Activated CD8-positive, alpha-beta memory T cell treated with anti-CD3 and anti-CD28 coated beads for 36 hours (primary cell): ENCODE results near the gene NOP53. TPM values are rescaled to one million over a fixed set of nuclear protein-coding genes. Genes with fewer than 3 reads are reported as not detected.
"Not testable (repeated sequence)": the region's sequence is repeated elsewhere in the genome, so short reads cannot be mapped to it uniquely, and the experiment has no call there.

Source experiments
- CTCF ChIA-PET: fragments of 350-600 bp; sonication (Branson Sonifier 250); formaldehyde crosslinking; loops from one replicate; lab custom pipeline; 2021; ENCODE audit warnings: antibody characterized with exemption; lab: Charles Lee
- POLR2A ChIA-PET: fragments of 350-600 bp; sonication (Branson Sonifier 250); formaldehyde crosslinking; loops from one replicate; lab custom pipeline; 2021; ENCODE audit warnings: antibody characterized with exemption; lab: Charles Lee
- total RNA-seq, 2 experiments: library from RNA; stranded (reverse); gene quantifications; one replicate each; pipeline ENCODE4 v1.2.3, GENCODE V29; 2021

The NOP53 gene
- total RNA-seq, 2 experiments from 2014 or later: 201 to 204 TPM

DNA sequence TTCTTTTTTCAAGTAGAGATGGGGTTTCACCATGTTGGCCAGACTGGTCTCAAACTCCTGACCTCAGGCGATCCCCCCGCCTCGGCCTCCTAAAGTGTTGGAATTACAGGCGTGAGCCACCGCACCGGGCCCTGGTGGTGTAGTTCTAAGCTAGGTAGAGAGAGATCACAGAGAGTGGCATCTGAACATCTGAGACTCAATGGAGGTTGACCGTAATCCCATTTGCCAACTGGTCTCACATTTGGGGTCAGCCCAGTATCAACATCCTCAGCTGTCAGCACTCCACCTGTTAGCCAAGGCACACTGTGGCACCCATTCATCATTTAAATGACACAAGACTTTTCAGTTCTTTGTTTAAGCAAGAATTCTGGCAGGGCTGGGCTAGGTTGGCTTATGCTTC lies 41.2 kb downstream of the NOP53 start:
- POLR2A ChIA-PET: interaction anchor here (0.7 kb wide), 1 partner anchor 11 kb away, joined by 6 read pairs; no protein-coding TSS in a partner anchor
- CTCF ChIA-PET: no interaction called here

GRCh38 chr19:47787307-47787706 lies 42.0 kb downstream of the NOP53 start:
- CTCF ChIA-PET: interaction anchor here (1.2 kb wide), 1 partner anchor 74 kb away, joined by 5 read pairs; the partner anchor contains the start of gene EHD2
- POLR2A ChIA-PET: interaction anchor here (0.7 kb wide), 1 partner anchor 82 kb away, joined by 4 read pairs; no protein-coding TSS in a partner anchor

DNA sequence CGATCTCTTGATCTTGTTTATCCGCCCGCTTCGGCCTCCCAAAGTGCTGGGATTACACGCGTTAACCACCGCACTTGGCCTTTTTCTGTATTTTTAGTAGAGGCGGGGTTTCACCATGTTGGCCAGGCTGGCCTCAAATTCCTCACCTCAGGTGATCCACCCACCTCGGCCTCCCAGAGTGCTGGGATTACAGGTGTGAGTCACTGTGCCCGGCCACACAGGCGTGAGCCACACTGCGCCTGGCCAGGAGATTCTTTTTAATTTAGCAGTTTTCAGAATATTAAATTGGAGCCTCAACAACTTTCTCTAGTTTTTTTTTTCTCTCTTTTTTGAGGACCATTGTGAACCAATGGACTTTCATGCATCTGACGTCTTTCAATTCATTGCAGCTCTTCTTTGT lies 44.5 kb downstream of the NOP53 start:
- CTCF ChIA-PET: interaction anchor here (0.6 to 1.2 kb wide), 4 partner anchors 9 to 84 kb away, joined by 3 to 4 read pairs (median 3); no protein-coding TSS in a partner anchor
- POLR2A ChIA-PET: not testable (repeated sequence)

DNA sequence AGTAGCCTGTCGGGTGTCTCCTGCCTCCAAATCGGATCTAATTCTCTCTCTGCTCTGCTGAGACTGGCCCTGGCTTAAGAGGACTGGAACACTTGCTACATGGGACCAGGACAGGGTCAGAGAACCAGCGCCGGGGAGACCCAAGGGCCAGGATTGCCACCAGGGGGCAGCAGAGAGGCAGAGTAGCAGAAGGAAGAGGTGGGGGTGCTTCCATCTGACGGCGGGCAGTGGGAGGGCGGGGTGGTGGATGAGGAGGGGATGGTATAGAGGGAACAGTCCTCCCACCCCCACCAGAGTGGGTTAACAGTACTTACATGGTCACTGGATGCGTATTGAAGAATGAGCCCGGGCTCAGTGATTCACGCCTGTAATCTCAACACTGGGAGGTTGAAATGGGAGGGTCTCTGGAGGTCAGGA lies 45.1 kb downstream of the NOP53 start:
- ChIA-PET POLR2A (no interaction called here), CTCF (interaction anchor here (0.6 to 1.2 kb wide), 5 partner anchors 9 to 85 kb away, joined by 3 to 4 read pairs (median 3); no protein-coding TSS in a partner anchor)

DNA sequence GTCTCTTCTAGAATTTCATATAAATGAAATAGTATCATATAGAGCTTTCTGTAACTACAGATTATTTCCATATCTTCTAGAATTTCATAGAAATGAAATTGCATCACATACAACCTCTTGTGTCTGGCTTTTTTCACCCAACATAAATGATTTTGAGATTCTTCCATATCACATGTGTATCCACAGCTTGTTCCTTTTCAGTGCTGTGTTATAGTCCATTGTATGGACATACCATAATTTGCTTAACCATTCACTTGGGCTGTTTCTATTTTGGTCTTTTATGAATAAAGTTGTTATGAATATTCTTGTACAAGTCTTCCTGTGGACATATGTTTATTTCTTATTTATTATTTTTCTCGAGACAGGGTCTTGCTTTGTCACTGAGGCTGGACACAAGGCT lies 47.3 kb downstream of the NOP53 start:
- POLR2A ChIA-PET: no interaction called here
- CTCF ChIA-PET: interaction anchor here (0.5 kb wide), 1 partner anchor 245 kb away, joined by 3 read pairs; no protein-coding TSS in a partner anchor

GRCh38 chr19:47794526-47794925 lies 49.2 kb downstream of the NOP53 start:
- CTCF ChIA-PET: interaction anchor here (0.7 to 0.8 kb wide), 2 partner anchors 87 to 310 kb away, joined by 3 read pairs; no protein-coding TSS in a partner anchor
- POLR2A ChIA-PET: interaction anchor here (0.7 kb wide), 1 partner anchor 17 kb away, joined by 3 read pairs; no protein-coding TSS in a partner anchor

DNA sequence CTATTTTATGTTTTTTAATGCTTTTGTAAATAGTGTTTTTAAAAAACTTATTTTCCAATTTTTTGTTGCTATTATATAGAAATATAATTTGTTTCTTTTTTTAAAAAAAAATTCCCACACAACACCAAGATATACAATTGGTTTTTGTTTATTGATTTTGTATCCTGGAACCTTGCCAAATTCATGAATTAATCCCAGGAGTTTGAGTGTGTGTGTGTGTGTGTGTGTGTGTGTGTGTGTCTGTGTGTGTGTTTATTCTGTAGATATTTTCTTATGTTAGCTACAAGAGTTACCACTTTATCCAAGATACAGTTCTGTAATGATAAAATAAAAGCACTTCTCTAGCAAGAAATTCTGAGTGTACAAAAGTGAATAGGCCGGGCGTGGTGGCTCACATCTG lies 51.4 kb downstream of the NOP53 start:
- ChIA-PET CTCF (no interaction called here), POLR2A (no interaction called here)

DNA sequence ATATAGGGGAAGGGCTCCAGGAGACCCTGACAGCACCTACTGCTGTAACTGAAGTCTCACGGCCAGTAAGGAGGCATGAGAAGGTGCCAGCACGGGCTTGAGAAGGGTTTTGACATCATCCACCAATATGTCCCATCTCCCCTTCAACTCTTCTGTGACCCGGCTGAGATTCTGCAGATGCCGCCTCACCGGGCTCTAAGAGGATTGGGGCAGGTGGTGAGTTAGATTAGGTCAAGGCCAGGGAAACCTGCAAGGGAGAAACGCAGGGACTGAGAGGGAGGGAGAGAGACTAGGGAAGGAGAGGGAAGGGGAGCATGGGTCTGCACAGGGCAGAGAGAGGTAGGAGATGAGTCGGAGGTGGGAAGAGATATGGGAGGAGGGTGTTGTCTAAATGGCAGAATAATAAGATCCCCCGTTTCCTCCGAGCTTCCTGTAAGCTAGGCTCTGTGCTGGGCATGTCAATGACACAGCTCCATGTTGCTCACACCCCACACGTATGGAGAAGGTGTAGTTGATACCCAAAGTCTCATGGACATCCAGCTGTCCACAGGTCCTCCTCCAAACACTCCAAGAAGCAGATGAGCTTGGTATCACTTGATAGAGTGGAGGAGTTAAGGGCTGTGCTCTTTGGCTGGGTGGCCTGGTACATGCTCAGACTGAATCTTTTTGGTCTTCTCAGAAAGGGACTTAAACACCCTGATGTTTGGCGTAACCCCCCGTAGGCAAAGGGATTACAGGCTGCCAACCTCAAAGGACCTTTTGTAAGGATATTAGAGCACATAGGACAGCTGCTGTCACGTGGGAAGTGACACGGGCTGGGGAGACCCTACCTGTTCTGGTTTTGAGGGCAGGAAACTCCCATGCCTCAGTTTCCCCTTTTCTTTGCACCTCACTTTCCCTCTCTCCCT lies 52.9 kb downstream of the NOP53 start:
- POLR2A ChIA-PET: no interaction called here
- CTCF ChIA-PET: no interaction called here

DNA sequence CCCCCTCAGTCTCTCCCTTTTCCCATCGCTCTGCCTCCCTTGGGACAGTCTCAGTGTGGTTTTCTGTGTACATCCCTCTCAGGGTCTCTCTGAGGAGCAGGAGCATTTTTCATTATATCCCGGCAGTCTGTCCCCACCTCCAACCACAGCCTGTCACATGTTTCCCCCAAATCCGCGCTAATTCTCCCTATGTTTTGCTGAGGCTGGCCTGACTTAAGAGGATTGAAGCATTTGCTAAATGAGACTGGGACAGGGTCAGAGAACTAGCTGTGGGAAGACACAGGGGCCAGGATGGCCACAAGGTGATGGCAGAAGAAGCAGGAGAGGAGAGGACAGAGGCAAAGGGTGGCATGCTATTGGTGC lies 53.5 kb downstream of the NOP53 start:
- CTCF ChIA-PET: no interaction called here
- POLR2A ChIA-PET: no interaction called here

- POLR2A ChIA-PET: no interaction called here
- CTCF ChIA-PET: interaction anchor here (0.6 kb wide), 1 partner anchor 10 kb away, joined by 3 read pairs; no protein-coding TSS in a partner anchor
Observed at GRCh38 chr19:47801270-47801669, 55.9 kb downstream of the NOP53 start.

DNA sequence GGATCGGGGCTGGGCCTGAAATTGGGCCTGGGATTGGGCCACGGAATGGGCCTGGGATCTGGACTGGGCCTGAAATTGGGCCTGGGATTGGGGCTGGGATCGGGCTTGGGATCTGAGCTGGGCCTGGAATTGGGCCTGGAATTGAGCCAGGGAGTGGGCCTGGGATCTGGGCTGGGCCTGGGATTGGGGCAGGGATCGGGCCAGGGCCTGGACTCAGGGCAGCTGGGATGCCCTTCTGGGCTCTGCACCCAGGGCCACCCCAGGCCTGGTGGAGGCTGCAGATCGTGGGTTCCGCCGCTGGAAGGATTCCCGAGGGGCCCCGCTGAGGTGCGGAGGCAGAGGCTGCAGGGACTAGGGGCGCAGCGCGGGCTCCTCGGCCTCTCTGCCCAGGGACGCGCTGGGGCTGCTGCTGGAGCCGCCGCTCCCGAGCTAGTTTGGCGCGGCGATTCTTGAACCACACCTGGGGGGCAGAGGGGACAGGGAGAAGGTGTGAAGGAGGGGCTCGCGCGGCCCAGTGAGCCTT lies 57.2 kb downstream of the NOP53 start:
- CTCF ChIA-PET: interaction anchor here (0.6 kb wide), 1 partner anchor 262 kb away, joined by 3 read pairs; no protein-coding TSS in a partner anchor
- POLR2A ChIA-PET: no interaction called here

DNA sequence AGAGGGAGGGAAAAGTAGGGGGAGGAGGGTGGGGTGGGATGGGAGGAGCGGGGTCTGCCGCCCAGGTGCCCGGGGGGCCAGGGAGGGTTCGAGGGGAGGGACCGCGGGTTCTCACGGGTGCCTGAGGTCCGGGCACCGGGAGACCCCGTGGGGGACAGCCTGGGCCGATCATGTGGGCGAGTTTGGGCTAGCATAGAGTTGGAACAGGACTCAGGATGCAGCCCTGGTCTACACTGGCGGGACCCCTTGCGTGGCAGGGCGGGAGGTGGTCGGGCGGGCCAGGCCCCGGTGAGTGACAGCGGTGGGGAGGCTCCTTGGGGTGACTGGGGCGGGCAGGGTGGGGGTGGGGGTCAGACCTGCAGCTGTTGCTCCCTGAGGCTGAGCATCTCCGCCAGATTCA lies 57.8 kb downstream of the NOP53 start:
- CTCF ChIA-PET, POLR2A ChIA-PET: not testable (repeated sequence)

DNA sequence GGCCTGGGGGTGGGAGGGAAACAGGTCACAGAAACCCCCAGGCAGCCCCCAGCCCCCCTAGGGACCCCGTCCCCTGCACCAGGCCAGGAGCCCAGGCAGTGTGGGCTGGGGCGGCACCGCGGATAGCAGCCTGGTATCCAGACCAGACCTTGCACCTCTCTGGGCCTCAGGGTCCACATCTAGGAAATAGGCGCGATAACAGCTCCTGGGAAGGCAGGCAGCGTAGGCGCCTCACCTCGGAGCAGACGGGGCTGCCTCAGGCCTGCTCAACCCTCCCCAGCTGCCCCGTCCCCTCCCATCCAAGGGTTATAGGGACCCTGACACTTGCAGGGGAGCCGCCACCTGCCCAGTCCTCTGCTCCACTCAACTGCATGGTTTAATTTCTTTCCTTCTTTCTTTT lies 58.3 kb downstream of the NOP53 start:
- POLR2A ChIA-PET: not testable (repeated sequence)

DNA sequence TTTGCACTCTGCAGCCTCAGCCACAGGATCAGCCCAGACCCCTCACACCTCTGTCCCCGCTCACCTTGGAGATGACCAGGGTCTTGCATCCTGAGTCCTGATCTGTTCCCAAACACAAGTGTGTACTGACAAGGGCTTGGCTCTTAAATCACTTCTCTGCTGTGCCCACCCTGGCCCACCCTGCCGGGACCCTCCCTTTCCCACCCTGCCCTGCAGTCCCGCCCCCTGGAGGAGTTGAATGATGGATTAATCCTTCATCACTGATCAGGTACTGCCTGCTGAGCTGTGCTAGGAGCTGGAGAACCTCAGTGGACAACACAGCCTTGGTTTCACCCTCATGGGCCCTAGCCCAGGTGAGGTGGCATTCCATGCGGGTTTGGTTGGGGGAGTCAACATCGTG lies 59.1 kb downstream of the NOP53 start, which contains the start of gene TPRX1:
Gene TPRX1, minus strand, starts transcription at position 101 of the 400 bp plus-strand sequence. Its CDS starts 12 bp downstream, at position 89.
- POLR2A ChIA-PET, CTCF ChIA-PET: not testable (repeated sequence)

More for the DNA sequence above, 58.3 kb downstream of the NOP53 start:
- CTCF ChIA-PET: not testable (repeated sequence)

DNA sequence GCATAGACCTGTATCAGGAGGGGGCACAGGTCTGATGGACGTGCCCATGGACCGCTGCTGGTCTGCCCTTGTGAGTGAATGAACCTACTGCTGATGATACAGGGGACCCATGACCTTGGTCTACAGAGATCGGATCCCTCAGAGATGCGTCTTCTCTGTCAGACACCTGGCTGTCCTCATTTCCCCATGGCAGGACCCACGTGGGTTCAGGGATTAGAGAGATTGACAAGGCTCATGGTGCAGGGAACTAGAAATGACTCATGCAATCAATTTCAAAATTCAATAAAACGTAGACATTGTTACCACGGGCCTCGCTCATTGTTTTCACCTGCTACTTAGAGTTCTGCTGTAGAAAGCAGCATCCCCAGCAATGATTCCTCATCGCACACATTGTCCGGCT lies 60.0 kb downstream of the NOP53 start:
- CTCF ChIA-PET: no interaction called here
- POLR2A ChIA-PET: no interaction called here

DNA sequence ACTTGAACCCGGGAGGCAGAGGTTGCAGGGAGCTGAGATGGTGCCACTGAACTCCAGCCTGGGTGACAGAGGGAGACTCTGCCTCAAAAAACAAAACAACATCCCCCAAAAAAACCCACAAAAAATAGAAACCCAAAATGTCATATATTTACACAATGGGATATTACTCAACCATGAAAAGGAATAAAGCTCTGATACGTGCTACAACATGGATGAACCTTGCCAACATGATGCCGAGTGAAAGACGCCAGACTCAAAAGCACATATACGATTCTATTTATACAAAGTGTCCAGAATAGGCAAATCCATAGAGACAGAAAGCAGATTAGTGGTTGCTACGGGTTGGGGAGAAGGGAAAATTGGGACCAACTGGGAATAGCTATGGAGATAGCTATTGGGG lies 61.1 kb downstream of the NOP53 start:
- ChIA-PET CTCF (interaction anchor here (1.0 kb wide), 1 partner anchor 54 kb away, joined by 3 read pairs; no protein-coding TSS in a partner anchor), POLR2A (no interaction called here)
